GM19455 (cell line): Measurements from ENCODE around the gene DNAAF5.
"Not testable (repeated sequence)": the region's sequence is repeated elsewhere in the genome, so short reads cannot be mapped to it uniquely, and the experiment has no call there.

Experiments
- ATAC-seq: cut with Tn5 transposase; IDR thresholded peaks from one replicate; pipeline ENCODE4 v1.9.1; 2021; ENCODE audit not compliant: unreplicated experiment

The DNAAF5 gene

GRCh38 chr7:802500-803242 is 76.2 kb downstream of the DNAAF5 start:
- no peak for ATAC-seq

DNA sequence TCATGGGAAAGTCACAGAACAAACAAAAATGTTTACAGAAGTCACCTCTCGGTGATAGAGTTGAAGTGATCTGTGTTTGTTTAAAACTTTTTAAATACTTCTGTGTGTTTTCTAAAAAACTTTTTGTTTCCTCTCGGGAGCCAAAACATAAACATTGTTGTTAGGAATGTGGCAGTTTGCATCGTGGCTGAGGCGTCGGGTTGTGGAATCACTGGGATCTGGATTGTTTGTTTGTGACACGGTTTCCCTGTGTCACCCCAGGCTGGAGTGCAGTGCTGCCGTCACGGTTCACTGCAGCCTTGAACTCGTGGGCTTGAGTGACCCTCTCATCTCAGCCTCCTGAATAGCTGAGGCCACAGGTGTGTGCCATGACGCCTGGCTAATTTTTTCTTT is 76.7 kb downstream of the DNAAF5 start:
- ATAC-seq, result no peak

DNA sequence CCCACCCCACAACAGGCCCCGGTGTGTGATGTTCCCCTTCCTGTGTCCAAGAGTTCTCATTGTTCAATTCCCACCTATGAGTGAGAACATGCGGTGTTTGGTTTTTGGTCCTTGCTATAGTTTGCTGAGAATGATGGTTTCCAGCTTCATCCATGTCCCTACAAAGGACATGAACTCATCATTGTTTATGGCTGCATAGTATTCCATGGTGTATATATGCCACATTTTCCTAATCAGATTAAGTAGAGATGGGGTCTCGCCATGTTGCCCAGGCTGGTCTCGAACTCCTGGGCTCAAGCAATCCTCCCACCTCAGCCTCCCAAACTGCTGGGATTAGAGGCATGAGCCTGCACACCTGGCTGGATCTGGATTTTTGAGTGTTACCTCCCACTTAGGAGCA is 77.3 kb downstream of the DNAAF5 start:
- ATAC-seq, result not testable (repeated sequence)

DNA sequence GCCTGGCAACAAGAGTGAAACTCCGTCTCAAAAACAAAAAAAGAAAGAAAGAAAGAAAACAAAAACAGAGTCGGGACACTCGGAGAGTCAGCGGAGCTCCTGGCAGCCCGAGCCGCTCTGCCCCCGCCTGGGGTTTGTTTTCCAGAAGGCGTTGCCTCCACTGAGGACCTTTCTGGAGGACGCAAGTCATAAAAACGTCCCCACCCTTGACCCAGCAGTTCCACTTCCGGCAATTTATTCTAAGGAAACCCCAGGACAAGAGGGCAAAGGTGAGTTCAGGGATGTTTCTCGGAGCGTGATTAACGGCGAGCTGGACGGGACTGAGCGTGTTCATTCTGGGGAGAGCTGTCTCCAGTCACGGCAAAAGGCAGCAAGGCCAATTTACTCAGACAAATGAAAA is 78.8 kb downstream of the DNAAF5 start:
- ATAC-seq, result no peak

DNA sequence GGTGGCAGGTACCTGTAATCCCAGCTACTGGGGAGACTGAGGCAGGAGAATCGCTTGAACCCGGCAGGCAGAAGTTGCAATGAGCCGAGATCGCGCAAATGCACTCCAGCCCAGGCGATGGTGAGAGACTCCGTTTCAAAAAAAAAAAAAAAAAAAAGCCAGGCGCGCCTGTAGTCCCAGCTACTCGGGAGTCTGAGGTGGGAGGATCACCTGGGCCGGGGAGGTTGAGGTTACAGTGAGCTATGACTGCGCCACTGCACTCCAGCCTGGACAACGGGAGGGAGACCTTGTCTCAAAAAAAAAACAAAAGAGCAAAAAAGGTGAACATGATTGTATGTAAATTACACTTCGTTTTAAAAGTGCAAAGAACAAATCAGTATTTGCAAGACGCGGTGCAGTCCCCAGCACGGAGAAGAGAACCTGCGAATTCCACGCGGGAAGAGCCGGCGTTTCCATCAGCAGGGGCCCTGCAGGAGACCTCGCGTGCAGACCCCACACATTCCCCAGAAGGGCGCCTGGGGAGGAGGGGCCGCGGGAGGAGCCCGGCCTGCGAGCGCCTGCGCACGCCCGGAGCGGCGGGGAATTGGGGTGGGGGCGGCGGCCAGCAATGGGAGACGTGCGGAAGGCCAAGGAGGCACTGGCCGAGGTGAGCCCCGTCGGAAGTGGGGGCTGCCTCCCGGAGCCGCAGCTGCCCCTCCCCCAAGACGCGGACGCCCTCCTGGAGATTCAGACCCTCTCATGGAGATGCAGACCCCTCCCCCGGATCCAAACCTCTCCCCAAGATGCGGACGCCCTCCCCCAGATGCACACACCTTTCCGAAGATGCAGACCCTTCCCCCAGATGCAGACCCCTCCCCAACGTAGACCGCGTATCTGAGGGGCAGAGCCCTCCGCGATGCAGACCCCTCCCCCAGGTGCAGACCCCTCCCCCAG is 89.1 kb downstream of the DNAAF5 start:
- no peak for ATAC-seq

DNA sequence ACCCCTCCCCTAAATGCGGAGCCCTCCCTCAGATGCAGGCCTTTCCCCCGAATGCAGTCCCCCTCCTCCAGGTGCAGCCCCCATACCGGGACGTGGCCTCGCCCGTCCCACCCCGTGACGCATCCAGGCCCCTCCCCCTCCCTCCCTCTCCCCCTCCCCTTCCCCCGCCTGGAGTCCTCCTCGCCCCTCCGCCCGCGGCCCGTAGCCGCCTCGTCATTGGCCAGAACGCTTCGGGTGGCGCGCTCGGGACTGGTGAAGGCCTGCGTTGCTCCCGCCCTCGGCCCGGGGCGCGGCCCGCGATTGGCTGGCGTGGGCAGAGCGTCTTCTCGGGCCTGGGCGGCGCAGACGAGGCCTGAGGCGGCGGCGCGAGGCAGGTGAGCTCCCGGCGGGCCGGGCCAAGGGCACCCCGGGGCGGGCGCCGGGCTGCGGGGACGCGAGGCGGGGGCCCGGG is 89.8 kb downstream of the DNAAF5 start:
- ATAC-seq, result peak; percentile 83

DNA sequence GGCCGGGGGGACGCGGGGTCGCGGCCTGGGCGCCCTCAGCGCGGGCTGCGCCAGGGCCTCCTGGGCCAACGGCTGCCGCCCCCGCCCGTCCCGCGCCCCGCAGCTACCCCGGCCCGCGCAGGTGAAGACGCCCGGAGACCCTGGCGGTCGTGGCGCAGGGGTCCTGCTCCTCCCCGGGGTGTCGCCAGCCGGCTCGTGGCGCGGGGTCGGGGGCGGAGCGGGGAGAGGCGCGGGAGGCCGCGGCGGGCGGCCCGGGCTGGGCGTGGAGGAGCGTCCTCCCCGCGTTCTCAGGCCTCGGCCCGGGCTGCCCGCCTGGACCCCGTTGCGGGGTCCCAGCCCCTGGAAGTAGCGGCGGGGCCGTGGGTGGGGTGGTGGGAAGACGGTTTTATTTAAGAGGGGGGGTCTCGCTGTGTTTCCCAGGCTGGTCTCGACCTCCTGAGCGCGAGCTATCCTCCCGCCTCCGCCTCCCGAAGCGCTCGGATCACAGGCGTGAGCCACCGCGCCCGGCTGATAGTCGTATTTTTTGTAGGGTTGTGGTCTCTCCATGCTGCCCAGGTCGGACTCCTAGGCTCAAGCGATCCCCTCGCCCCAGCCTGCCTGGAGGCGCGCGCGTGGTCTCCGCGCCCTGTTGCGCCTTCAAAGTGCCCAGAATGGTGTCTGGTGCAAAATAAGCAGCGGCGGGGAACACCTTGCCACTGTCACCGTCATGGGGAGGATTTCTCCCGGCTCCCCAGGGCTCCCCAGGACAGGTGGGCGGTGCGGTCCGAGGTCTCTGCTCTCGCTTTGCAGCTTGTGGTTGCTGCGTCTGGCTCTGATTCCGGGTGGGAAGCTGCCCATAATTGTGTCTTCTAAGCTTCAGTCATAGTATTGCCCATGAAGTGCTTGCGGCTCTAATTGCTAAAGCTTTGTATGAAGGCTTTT is 90.5 kb downstream of the DNAAF5 start:
- ATAC-seq, result peak; percentile 24

DNA sequence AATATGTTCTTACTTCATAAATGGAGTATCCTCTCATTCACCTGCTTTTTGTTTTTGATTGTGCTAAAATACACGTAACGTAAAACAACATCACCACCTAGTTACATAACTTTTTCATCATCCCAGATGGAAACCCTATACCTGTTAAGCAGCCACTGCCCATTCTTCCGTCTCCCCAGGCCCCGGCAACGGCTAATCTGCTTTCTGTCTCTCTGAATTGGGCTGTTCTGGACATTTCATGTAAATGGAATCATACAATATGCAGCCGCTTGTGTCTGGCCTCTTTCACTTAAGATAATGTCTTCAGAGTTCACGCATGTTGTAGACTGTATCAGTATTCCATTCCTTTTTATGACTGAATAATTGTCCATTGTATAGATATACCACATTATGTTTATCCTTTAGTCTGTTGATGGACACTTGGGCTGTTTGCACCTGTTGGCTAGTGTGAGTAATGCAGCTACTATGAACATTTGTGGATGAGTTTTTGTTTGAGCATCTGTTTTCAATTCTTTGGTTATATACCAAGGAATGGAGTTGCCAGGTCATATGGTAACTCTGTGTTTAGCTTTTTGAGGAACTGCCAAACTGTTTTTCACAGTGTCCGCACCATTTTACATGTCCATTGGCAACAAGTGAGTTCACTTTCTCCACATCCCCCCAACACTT is 91.7 kb downstream of the DNAAF5 start:
- ATAC-seq, result no peak

GRCh38 chr7:820341-820740 is 93.8 kb downstream of the DNAAF5 start:
- ATAC-seq, result no peak

- ATAC-seq, result no peak
Measured at GRCh38 chr7:821688-822087, 95.2 kb downstream of the DNAAF5 start.

GRCh38 chr7:822692-823276 is 96.3 kb downstream of the DNAAF5 start:
- ATAC-seq, result no peak

DNA sequence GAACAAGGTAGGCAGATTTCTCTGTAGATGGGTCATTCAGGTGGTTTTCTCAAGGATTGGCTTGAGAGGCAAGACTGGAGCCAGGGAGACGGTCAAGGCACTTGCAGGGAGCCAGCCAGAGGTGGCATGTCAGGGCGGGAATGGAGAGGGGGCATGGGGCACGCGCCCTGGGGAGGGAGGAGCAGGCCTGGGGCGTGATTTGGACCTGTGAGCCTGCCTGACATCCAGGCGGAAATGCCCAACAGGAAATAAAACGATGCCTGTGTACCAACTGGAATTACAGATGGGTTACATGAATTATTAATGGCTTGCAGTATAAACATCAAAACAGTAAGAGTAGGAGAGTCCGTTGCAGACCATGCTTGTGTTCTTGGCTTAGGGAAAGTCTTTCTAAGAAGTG is 97.2 kb downstream of the DNAAF5 start:
- ATAC-seq, result no peak

DNA sequence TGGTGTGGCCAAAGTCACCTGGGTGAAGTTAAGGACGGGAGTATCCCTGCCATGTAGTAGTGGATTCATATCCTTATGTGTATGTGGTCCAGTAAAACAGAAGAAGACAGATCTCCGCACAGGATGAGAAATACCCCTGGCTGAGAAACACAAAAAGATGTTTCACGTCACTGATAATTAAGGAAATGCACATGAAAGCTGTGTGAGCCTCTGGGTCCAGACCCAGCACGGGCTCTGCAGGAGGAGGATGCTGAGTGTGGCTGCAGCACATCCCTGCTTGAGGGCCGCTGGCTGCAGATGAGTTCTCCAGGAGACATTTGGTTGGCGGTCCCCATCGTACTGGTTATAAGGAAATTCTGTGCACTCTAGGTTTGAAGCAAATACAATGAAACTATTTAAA is 97.6 kb downstream of the DNAAF5 start:
- ATAC-seq, result no peak

DNA sequence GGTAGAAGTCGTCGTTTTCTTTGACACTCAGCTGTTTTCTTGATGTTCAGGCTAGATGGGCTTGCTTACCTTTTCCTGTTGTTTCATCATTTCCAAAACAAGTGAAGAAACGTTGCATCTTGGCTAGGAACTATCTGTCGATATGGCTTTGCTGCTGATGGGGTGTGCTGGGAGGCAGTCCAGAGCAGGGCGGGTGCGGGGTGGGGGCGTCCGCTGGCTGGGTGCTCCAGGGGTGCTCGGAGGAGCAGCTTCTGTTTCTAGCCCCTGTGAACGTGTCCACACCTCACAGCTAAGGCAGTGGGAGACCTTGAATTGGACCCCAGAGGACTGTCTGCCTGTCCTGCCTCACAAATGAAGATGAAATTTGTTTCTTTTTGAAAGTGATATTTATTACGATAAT is 98.2 kb downstream of the DNAAF5 start:
- no peak for ATAC-seq

- no peak for ATAC-seq
Measured at GRCh38 chr7:825386-825785, 98.9 kb downstream of the DNAAF5 start.

GRCh38 chr7:826230-826917 is 99.9 kb downstream of the DNAAF5 start:
- ATAC-seq, result no peak

DNA sequence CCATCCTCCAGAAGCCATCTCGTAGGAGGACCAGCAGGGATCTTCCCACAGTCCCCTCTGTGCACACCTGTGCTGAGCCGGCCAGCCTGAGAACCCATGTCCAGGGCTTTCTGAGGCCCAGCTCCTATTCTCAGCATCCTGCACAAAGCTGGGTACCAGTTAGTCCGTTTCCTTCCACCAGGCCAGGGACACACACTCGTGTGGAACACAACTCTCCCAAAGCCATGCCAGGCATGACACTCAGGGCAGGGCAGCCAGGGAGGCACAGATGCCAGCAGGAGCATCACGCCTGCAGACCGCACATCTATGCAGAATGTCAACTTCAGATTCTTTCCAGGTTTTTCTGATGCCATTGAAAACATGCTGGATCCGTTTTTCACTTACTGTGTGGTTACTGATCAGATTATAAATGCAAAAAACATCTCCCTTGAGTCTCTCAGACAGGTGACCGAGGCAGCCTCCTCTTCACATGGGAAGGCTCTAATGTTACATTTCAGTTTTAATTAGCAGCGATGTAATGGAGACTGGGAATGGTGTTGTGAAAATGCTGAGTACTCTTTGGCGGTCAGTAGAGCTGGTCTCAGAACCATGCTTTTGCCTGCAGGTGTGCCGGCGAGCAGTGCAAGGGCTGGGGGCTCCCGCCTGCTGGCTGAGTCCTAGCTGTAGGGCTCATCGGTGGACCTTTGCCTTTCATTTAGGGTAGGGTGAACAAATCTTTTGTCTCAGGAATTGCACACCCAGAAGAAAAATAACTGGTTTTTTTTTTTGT is 102.5 kb downstream of the DNAAF5 start:
- no peak for ATAC-seq

DNA sequence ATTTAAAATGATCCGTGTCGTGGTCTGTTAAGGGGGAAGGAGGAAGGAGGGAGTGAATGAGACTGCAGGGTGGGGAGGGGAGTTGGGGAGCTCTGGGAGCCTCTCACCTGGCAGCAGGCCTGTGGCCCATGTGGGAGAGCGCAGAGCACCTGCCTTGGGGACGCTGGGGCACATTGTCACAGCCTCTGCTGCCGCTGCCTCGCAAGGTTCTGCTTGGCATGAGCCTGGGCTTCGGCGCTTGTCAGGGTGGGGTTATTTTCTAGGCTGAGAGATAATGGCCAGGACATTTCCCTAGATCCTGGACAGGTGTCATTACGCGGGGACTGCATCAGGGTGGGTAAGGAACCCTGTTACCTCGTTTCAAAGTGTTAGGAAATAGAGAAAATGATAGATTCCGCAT is 103.6 kb downstream of the DNAAF5 start:
- ATAC-seq, result no peak
